ENCODE measurements around the gene TRMT1.
"Not testable (repeated sequence)": the region's sequence is repeated elsewhere in the genome, so short reads cannot be mapped to it uniquely, and the experiment has no call there.

The TRMT1 gene

GRCh38 chr19:13116282-13117175 is at the start of gene TRMT1:
TRMT1 (minus strand) TSS chr19:13116740; CDS start chr19:13116399, 341 bp downstream.
- peak within 1 kb of the TSS; percentile 97 to 99 for H3K4me3 ChIP-seq (ENCODE audit: low read length in 2 of 2)
- peak within 1 kb of the TSS; percentile 54 to 74 for H3K27ac ChIP-seq (ENCODE audit: low read depth in 2 of 2, low read length in 2 of 2)
- H3K36me3 ChIP-seq (ENCODE audit: control insufficient read depth in 2 of 2, insufficient read depth in 2 of 2, low read length in 2 of 2) = peaks cover 5 to 6% of the 10 kb centered on the region in 2 donors
- H3K9me3 ChIP-seq (ENCODE audit: control insufficient read depth in 2 of 2, low read length in 2 of 2) = no peaks in the 10 kb centered on the region
- H3K9ac ChIP-seq (ENCODE audit: low read depth in 1 of 2, low read length in 2 of 2) = peak within 1 kb of the TSS; percentile 76 to 81
- H3K27me3 ChIP-seq (ENCODE audit: control insufficient read depth in 2 of 2, insufficient read depth in 2 of 2, low read length in 2 of 2) = no peaks in the 10 kb centered on the region
- H3K4me1 ChIP-seq (ENCODE audit: control insufficient read depth in 2 of 2, insufficient read depth in 2 of 2, low read length in 2 of 2) = peaks cover 19 to 21% of the 10 kb centered on the region in 2 donors

GRCh38 chr19:13166151-13166550 is 49.6 kb upstream of the TRMT1 start:
- not testable (repeated sequence) for H3K36me3 ChIP-seq (ENCODE audit: control insufficient read depth in 2 of 2, insufficient read depth in 2 of 2, low read length in 2 of 2); H3K9me3 ChIP-seq (ENCODE audit: control insufficient read depth in 2 of 2, low read length in 2 of 2); H3K4me3 ChIP-seq (ENCODE audit: low read length in 2 of 2); H3K9ac ChIP-seq (ENCODE audit: low read depth in 1 of 2, low read length in 2 of 2); H3K27me3 ChIP-seq (ENCODE audit: control insufficient read depth in 2 of 2, insufficient read depth in 2 of 2, low read length in 2 of 2)
- Histone ChIP-seq H3K4me1 (ENCODE audit: control insufficient read depth in 2 of 2, insufficient read depth in 2 of 2, low read length in 2 of 2) (peaks cover 54 to 67% of the 10 kb centered on the region in 2 donors), H3K27ac (ENCODE audit: low read depth in 2 of 2, low read length in 2 of 2) (peak overlapping the region; percentile 94 to 99)

- no peaks in the 10 kb centered on the region for H3K36me3 ChIP-seq (ENCODE audit: control insufficient read depth in 2 of 2, insufficient read depth in 2 of 2, low read length in 2 of 2)
- peak overlapping the region; percentile 57 to 86 for H3K9ac ChIP-seq (ENCODE audit: low read depth in 1 of 2, low read length in 2 of 2)
- H3K4me1 ChIP-seq (ENCODE audit: control insufficient read depth in 2 of 2, insufficient read depth in 2 of 2, low read length in 2 of 2) = peaks cover 54 to 67% of the 10 kb centered on the region in 2 donors
- peak overlapping the region; percentile 98 to 99 for H3K27ac ChIP-seq (ENCODE audit: low read depth in 2 of 2, low read length in 2 of 2)
- H3K4me3 ChIP-seq (ENCODE audit: low read length in 2 of 2) = peak overlapping the region in 1 of 2 donors; percentile 2
- no peaks in the 10 kb centered on the region for H3K9me3 ChIP-seq (ENCODE audit: control insufficient read depth in 2 of 2, low read length in 2 of 2)
- no peaks in the 10 kb centered on the region for H3K27me3 ChIP-seq (ENCODE audit: control insufficient read depth in 2 of 2, insufficient read depth in 2 of 2, low read length in 2 of 2)
Observed at GRCh38 chr19:13165162-13165997, 48.8 kb upstream of the TRMT1 start.

- Histone ChIP-seq H3K4me1 (ENCODE audit: control insufficient read depth in 2 of 2, insufficient read depth in 2 of 2, low read length in 2 of 2) (peaks cover 54 to 59% of the 10 kb centered on the region in 2 donors), H3K27ac (ENCODE audit: low read depth in 2 of 2, low read length in 2 of 2) (peak overlapping the region; percentile 98 to 99), H3K27me3 (ENCODE audit: control insufficient read depth in 2 of 2, insufficient read depth in 2 of 2, low read length in 2 of 2) (no peaks in the 10 kb centered on the region), H3K4me3 (ENCODE audit: low read length in 2 of 2) (peak overlapping the region; percentile 57 to 62), H3K36me3 (ENCODE audit: control insufficient read depth in 2 of 2, insufficient read depth in 2 of 2, low read length in 2 of 2) (no peaks in the 10 kb centered on the region), H3K9ac (ENCODE audit: low read depth in 1 of 2, low read length in 2 of 2) (peak overlapping the region; percentile 86 to 88), H3K9me3 (ENCODE audit: control insufficient read depth in 2 of 2, low read length in 2 of 2) (no peaks in the 10 kb centered on the region)
Observed at GRCh38 chr19:13164343-13165161, 48.0 kb upstream of the TRMT1 start.

- Histone ChIP-seq H3K27ac (ENCODE audit: low read depth in 2 of 2, low read length in 2 of 2) (peak overlapping the region; percentile 98 to 99), H3K27me3 (ENCODE audit: control insufficient read depth in 2 of 2, insufficient read depth in 2 of 2, low read length in 2 of 2) (no peaks in the 10 kb centered on the region), H3K36me3 (ENCODE audit: control insufficient read depth in 2 of 2, insufficient read depth in 2 of 2, low read length in 2 of 2) (no peaks in the 10 kb centered on the region), H3K9me3 (ENCODE audit: control insufficient read depth in 2 of 2, low read length in 2 of 2) (no peaks in the 10 kb centered on the region), H3K4me3 (ENCODE audit: low read length in 2 of 2) (peak overlapping the region; percentile 57 to 76), H3K9ac (ENCODE audit: low read depth in 1 of 2, low read length in 2 of 2) (peak overlapping the region; percentile 86 to 88), H3K4me1 (ENCODE audit: control insufficient read depth in 2 of 2, insufficient read depth in 2 of 2, low read length in 2 of 2) (peaks cover 52 to 56% of the 10 kb centered on the region in 2 donors)
Observed at GRCh38 chr19:13163609-13164342, 47.2 kb upstream of the TRMT1 start.

- Histone ChIP-seq H3K4me3 (ENCODE audit: low read length in 2 of 2) (peak overlapping the region; percentile 57 to 76), H3K36me3 (ENCODE audit: control insufficient read depth in 2 of 2, insufficient read depth in 2 of 2, low read length in 2 of 2) (no peaks in the 10 kb centered on the region), H3K4me1 (ENCODE audit: control insufficient read depth in 2 of 2, insufficient read depth in 2 of 2, low read length in 2 of 2) (peaks cover 45 to 49% of the 10 kb centered on the region in 2 donors), H3K9ac (ENCODE audit: low read depth in 1 of 2, low read length in 2 of 2) (peak overlapping the region; percentile 86 to 88), H3K27ac (ENCODE audit: low read depth in 2 of 2, low read length in 2 of 2) (peak overlapping the region; percentile 98 to 99), H3K27me3 (ENCODE audit: control insufficient read depth in 2 of 2, insufficient read depth in 2 of 2, low read length in 2 of 2) (no peaks in the 10 kb centered on the region), H3K9me3 (ENCODE audit: control insufficient read depth in 2 of 2, low read length in 2 of 2) (no peaks in the 10 kb centered on the region)
Observed at GRCh38 chr19:13162724-13163608, 46.4 kb upstream of the TRMT1 start.

- H3K9me3 ChIP-seq (ENCODE audit: control insufficient read depth in 2 of 2, low read length in 2 of 2) = no peaks in the 10 kb centered on the region
- H3K9ac ChIP-seq (ENCODE audit: low read depth in 1 of 2, low read length in 2 of 2) = no peak overlapping the region
- no peak overlapping the region for H3K4me3 ChIP-seq (ENCODE audit: low read length in 2 of 2)
- no peaks in the 10 kb centered on the region for H3K36me3 ChIP-seq (ENCODE audit: control insufficient read depth in 2 of 2, insufficient read depth in 2 of 2, low read length in 2 of 2)
- peaks cover 42 to 48% of the 10 kb centered on the region in 2 donors for H3K4me1 ChIP-seq (ENCODE audit: control insufficient read depth in 2 of 2, insufficient read depth in 2 of 2, low read length in 2 of 2)
- no peak overlapping the region for H3K27ac ChIP-seq (ENCODE audit: low read depth in 2 of 2, low read length in 2 of 2)
- H3K27me3 ChIP-seq (ENCODE audit: control insufficient read depth in 2 of 2, insufficient read depth in 2 of 2, low read length in 2 of 2) = no peaks in the 10 kb centered on the region
Observed at GRCh38 chr19:13160557-13160956, 44.0 kb upstream of the TRMT1 start.

- H3K9me3 ChIP-seq (ENCODE audit: control insufficient read depth in 2 of 2, low read length in 2 of 2) = no peaks in the 10 kb centered on the region
- H3K4me1 ChIP-seq (ENCODE audit: control insufficient read depth in 2 of 2, insufficient read depth in 2 of 2, low read length in 2 of 2) = peaks cover 44 to 47% of the 10 kb centered on the region in 2 donors
- H3K27ac ChIP-seq (ENCODE audit: low read depth in 2 of 2, low read length in 2 of 2) = no peak overlapping the region
- H3K36me3 ChIP-seq (ENCODE audit: control insufficient read depth in 2 of 2, insufficient read depth in 2 of 2, low read length in 2 of 2) = no peaks in the 10 kb centered on the region
- H3K27me3 ChIP-seq (ENCODE audit: control insufficient read depth in 2 of 2, insufficient read depth in 2 of 2, low read length in 2 of 2) = no peaks in the 10 kb centered on the region
- H3K4me3 ChIP-seq (ENCODE audit: low read length in 2 of 2) = no peak overlapping the region
- H3K9ac ChIP-seq (ENCODE audit: low read depth in 1 of 2, low read length in 2 of 2) = no peak overlapping the region
Observed at GRCh38 chr19:13159713-13160112, 43.2 kb upstream of the TRMT1 start.

Data from mucosa of rectum (tissue), 2 donors.